HG03565 (cell line): ENCODE measurements around the gene MEPE.
"Not testable (repeated sequence)": the region's sequence is repeated elsewhere in the genome, so short reads cannot be mapped to it uniquely, and the experiment has no call there.

Source experiments
- ATAC-seq: cut with Tn5 transposase; IDR thresholded peaks from one replicate; pipeline ENCODE4 v1.9.1; 2021; ENCODE audit warnings: mild to moderate bottlenecking, moderate library complexity; ENCODE audit not compliant: unreplicated experiment

The MEPE gene

DNA sequence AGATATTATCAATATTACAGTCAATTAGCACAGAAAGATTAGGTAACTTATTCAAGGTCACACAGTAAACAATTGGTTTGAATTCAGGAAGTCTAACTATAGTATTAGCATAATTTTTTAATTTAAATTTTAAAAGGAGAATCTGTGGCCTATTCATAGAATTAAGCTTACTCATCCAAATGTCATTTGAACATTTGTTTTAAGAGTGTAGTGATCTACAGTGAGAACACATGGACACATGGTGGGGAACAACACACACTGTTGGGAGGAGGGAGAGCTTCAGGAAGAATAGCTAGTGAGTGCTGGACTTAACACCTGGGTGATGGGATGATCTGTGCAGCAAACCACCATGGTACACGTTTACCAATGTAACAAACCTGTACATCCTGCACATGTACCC is 48.3 kb downstream of the MEPE start:
- no peak for ATAC-seq

DNA sequence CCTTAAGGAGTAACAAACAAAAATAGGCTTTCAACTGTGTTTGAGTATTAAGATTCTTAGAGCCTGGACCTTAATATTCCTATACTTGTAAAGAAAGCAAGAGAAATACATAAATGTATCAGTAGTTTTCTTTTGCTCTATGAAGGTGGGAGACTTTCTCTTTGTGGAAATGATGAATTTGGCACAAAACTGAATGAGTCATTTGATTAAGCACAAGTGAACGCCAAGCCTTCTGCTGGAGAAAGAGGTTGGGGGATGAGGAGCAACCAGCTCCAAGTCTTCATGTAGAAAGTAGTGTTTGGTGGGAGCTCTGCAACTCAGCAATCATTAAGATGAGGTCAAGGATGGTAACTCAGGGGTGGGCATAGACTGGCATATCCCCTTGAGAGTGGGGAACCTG is 49.6 kb downstream of the MEPE start:
- ATAC-seq: no peak

DNA sequence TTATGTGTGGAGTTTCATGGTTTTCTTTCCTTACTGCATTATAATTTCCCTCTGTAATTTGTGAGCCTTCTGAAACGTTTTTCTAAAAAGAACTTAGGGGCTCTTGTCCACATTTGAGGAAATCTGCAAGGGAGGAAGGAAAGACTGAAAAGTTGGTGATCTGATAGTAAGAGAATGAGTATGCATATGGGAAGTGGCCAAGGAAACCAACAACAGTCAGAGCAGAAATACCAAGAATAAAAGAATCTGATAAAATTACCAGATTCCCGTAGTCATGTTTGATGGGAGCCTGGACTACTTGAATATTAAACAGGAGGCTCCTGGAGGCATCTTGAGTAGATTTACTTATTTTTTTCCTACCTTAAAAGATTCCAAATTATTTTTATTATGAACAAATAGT is 50.1 kb downstream of the MEPE start:
- ATAC-seq: no peak

DNA sequence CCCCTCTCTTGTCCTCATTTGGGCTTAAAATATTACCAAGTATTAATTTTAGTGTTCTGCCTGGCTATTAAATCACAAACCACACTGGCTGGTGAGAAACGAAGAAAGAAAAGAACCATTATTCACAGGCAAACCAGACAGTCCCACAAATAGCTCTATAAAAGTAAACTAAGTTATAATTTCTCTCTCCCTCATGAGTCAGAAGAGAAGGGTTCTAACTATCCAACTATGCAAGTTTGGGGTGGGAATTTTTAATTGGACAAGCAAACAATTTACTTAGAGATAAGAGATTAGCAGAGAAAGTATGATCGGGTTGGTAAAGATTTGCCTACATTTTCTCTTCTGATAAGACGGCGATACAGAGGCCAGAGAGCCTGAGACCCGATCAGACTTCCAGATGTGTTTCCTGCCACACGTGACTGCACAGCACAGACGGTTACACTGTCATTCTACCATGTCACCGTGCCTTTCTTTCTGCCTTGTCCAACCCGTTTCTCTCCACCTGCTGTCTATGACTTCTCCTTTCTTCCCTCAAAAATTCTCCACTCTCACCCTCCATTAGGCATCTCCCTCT is 52.3 kb downstream of the MEPE start:
- no peak for ATAC-seq

DNA sequence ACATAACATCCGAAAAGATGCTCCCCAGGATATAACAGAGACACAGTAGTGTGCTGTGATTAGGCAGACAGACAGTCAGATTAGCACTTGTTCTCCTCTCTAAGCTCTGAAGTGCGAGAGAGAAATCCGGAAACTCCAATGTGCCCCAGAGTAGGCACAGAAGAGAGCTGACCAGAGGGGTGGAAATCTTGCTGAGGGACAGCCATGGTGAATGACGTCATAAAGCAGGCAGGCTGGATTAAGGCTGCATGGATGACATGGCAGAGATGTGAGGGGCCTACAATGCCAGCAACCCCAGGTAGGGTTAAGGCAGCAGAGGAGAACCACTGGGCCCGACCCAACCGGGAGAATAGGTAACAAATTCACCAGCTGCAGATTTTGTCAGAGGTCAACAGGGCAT is 53.3 kb downstream of the MEPE start:
- no peak for ATAC-seq

DNA sequence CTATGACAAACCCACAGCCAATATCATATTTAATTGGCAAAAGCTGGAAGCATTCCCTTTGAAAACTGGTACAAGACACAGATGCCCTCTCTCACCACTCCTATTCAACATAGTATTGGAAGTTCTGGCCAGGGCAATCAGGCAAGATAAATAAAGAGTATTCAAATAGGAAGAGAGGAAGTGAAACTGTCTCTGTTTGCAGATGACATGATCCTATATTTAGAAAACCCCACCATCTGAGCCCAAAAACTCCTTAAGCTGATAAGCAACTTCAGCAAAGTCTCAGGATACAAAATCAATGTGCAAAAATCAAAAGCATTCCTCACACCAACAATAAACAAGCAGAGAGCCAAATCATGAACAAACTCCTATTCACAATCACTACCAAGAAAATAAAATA is 58.0 kb downstream of the MEPE start:
- not testable (repeated sequence) for ATAC-seq

DNA sequence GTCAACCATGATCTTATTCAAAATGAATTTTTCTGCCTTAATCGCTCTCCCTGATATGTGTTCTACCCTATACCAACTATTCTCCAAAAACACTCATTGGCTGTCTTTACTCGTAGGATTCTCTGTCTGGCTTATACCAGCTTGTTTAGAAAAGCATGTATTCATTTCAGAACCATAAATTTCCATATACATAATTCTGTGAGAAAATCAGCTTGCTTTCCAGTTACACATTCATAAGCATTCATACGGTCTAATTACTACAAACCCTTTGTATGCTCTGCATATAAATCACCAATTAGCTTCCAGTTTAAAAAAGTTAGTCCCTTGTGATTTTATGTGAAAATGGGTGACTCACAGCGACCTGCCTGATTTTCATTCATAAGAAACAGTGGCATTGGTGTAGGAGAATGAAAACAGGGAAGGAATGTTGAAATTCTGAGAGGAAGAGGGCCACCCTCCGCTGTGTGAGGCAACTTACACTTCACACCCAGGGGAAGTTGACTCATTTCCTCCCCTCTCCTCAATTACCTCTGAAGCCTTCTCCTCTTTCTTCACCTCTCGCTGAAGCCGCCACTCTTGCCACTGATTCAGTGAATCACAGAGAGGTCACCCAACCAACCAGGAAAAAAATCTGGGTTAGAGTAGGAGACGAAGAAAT is 63.3 kb downstream of the MEPE start:
- no peak for ATAC-seq
